ENCODE measurements around the gene TRPV6.

Gene TRPV6

GRCh38 chr7:142899661-142900060, 14.1 kb upstream of the TRPV6 start:
- no peak for DNase-seq (ENCODE audit: extremely low read depth, insufficient read length)
- H3K4me3 ChIP-seq (replicated peaks; ENCODE audit: low read depth, low read length), result no peak overlapping the region
- TF ChIP-seq, protein P1, sequence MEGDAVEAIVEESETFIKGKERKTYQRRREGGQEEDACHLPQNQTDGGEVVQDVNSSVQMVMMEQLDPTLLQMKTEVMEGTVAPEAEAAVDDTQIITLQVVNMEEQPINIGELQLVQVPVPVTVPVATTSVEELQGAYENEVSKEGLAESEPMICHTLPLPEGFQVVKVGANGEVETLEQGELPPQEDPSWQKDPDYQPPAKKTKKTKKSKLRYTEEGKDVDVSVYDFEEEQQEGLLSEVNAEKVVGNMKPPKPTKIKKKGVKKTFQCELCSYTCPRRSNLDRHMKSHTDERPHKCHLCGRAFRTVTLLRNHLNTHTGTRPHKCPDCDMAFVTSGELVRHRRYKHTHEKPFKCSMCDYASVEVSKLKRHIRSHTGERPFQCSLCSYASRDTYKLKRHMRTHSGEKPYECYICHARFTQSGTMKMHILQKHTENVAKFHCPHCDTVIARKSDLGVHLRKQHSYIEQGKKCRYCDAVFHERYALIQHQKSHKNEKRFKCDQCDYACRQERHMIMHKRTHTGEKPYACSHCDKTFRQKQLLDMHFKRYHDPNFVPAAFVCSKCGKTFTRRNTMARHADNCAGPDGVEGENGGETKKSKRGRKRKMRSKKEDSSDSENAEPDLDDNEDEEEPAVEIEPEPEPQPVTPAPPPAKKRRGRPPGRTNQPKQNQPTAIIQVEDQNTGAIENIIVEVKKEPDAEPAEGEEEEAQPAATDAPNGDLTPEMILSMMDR (IDR thresholded peaks at IDR 0.05; ENCODE audit: insufficient read depth, low read length, poor library complexity, severe bottlenecking), result no peak
- no peaks in the 10 kb centered on the region for H3K36me3 ChIP-seq (ENCODE audit: control insufficient read depth, insufficient read depth, low read length)
- no peaks in the 10 kb centered on the region; the same call in 1 of the 2 replicates for H3K27me3 ChIP-seq (replicated peaks; ENCODE audit: control insufficient read depth, insufficient read depth, low read length)

GRCh38 chr7:142898377-142899170, 13.0 kb upstream of the TRPV6 start:
- H3K4me3 ChIP-seq (replicated peaks; ENCODE audit: low read depth, low read length), result no peak overlapping the region
- no peaks in the 10 kb centered on the region; the same call in none of the 2 replicates for H3K27me3 ChIP-seq (replicated peaks; ENCODE audit: control insufficient read depth, insufficient read depth, low read length)
- no peak for DNase-seq (ENCODE audit: extremely low read depth, insufficient read length)
- TF ChIP-seq, protein P1 (IDR thresholded peaks at IDR 0.05; ENCODE audit: insufficient read depth, low read length, poor library complexity, severe bottlenecking), result no peak
- H3K36me3 ChIP-seq (ENCODE audit: control insufficient read depth, insufficient read depth, low read length), result no peaks in the 10 kb centered on the region

DNA sequence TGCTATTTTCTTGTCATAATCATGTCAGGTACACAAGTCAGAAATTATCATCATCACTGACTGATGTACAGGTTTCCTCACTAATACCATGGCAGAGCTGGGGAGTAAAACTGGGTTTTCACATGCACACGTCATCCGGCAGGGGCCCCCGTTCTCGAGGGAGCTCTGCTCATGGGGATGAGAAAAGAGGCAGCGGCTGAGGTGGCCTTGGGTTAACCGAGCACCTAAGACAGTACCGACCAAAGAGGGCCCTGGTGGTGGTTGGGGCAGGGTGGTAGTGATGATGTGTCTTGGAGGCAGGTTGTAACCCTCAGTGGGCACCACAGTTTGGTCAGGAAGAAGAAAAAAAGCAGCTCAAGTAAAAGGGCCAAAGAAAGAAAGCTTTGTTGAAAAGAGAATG, 12.1 kb upstream of the TRPV6 start:
- H3K36me3 ChIP-seq (ENCODE audit: control insufficient read depth, insufficient read depth, low read length), result no peaks in the 10 kb centered on the region
- TF ChIP-seq, protein P1 (IDR thresholded peaks at IDR 0.05; ENCODE audit: insufficient read depth, low read length, poor library complexity, severe bottlenecking), result no peak
- DNase-seq (ENCODE audit: extremely low read depth, insufficient read length), result no peak
- H3K27me3 ChIP-seq (replicated peaks; ENCODE audit: control insufficient read depth, insufficient read depth, low read length), result no peaks in the 10 kb centered on the region; the same call in none of the 2 replicates
- H3K4me3 ChIP-seq (replicated peaks; ENCODE audit: low read depth, low read length), result no peak overlapping the region

- Histone ChIP-seq H3K4me3 (replicated peaks; ENCODE audit: low read depth, low read length) (no peak overlapping the region), H3K36me3 (ENCODE audit: control insufficient read depth, insufficient read depth, low read length) (no peaks in the 10 kb centered on the region), H3K27me3 (replicated peaks; ENCODE audit: control insufficient read depth, insufficient read depth, low read length) (no peaks in the 10 kb centered on the region; the same call in none of the 2 replicates)
- no peak for DNase-seq (ENCODE audit: extremely low read depth, insufficient read length)
- TF ChIP-seq, protein P1 (IDR thresholded peaks at IDR 0.05; ENCODE audit: insufficient read depth, low read length, poor library complexity, severe bottlenecking), result no peak
Observed at GRCh38 chr7:142896741-142897379, 11.3 kb upstream of the TRPV6 start.

- Histone ChIP-seq H3K27me3 (replicated peaks; ENCODE audit: control insufficient read depth, insufficient read depth, low read length) (no peaks in the 10 kb centered on the region; the same call in none of the 2 replicates), H3K36me3 (ENCODE audit: control insufficient read depth, insufficient read depth, low read length) (no peaks in the 10 kb centered on the region), H3K4me3 (replicated peaks; ENCODE audit: low read depth, low read length) (no peak overlapping the region)
- TF ChIP-seq, protein P1 (IDR thresholded peaks at IDR 0.05; ENCODE audit: insufficient read depth, low read length, poor library complexity, severe bottlenecking), result no peak
- no peak for DNase-seq (ENCODE audit: extremely low read depth, insufficient read length)
Observed at GRCh38 chr7:142896151-142896550, 10.6 kb upstream of the TRPV6 start.

Data from GM06990 (cell line).